Ovary (tissue), 3 donors: ENCODE data around the gene DNAJC15.

Experiments
- EP300 ChIP-seq: sonication (generic); formaldehyde crosslinking; IDR thresholded peaks from one replicate; pipeline ENCODE4 v1.6.1; 2017; ENCODE audit warnings: antibody characterized with exemption
- POLR2A ChIP-seq: fragments of 450-650 bp; IDR thresholded peaks from one replicate; pipeline ENCODE4 v1.6.1; 2017; ENCODE audit warnings: antibody characterized with exemption, mild to moderate bottlenecking, moderate library complexity
- TF ChIP-seq, protein P1 (sequence below), 3 donors: fragments of 450-650 bp in 2 of 3; fragments of 200-600 bp in 1 of 3; IDR thresholded peaks; one replicate each; pipeline versions ENCODE4 v1.5.1 to v1.8.0; 2016 to 2022; ENCODE audit warnings: antibody characterized with exemption in 3 of 3, mild to moderate bottlenecking in 1 of 3
- donor health status: DM: no; HTN: no; CAD: no.

DNA sequence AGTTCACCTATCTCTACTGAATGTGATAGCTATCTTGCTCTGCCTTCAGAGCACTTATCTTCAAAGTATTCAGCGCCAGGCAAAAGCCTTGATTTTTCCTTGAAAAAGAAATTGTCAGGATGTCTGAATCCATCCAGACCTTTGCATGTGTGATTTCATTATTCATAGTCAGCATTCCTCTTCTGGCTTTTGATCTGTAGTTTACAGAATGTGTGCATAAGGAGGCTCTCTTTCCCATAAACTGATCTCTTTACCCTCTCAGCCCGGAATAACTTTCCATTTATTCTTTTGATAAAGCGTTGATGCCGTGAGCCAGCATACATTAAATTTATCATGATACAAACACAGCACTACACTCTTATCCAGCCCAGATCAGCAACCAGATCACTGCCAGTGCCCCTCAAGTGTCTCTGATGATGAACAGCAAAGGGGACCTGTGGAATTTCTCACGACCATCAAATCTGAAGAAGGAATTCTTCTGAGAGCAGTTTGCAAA is 130.8 kb downstream of the DNAJC15 start:
- TF ChIP-seq, protein P1, sequence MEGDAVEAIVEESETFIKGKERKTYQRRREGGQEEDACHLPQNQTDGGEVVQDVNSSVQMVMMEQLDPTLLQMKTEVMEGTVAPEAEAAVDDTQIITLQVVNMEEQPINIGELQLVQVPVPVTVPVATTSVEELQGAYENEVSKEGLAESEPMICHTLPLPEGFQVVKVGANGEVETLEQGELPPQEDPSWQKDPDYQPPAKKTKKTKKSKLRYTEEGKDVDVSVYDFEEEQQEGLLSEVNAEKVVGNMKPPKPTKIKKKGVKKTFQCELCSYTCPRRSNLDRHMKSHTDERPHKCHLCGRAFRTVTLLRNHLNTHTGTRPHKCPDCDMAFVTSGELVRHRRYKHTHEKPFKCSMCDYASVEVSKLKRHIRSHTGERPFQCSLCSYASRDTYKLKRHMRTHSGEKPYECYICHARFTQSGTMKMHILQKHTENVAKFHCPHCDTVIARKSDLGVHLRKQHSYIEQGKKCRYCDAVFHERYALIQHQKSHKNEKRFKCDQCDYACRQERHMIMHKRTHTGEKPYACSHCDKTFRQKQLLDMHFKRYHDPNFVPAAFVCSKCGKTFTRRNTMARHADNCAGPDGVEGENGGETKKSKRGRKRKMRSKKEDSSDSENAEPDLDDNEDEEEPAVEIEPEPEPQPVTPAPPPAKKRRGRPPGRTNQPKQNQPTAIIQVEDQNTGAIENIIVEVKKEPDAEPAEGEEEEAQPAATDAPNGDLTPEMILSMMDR (IDR thresholded peaks at IDR 0.05) = no peak
- TF ChIP-seq POLR2A = no peak
- no peak for TF ChIP-seq EP300
